Panc1 (cell line): ENCODE measurements around the gene TBRG1. TPM values are rescaled to one million over a fixed set of nuclear protein-coding genes. Genes with fewer than 3 reads are reported as not detected.

ENCODE experiments used
- ATAC-seq: fragments of 200-7000 bp; cut with Tn5 transposase; 2 replicates; pipeline ENCODE4 v1.9.1; 2020; ENCODE audit warnings: mild to moderate bottlenecking, moderate library complexity
- BruUV-seq: library from RNA; stranded (reverse); fragments of 400-500 nt; replicated peaks from 2 replicates; lab custom pipeline; 2021; lab: Mats Ljungman, UMichigan
- CTCF ChIA-PET: fragments of 300-600 bp; sonication (Branson Sonifier 250); formaldehyde crosslinking; loops from one replicate; lab custom pipeline; 2022; ENCODE audit warnings: antibody characterized with exemption; lab: Charles Lee
- POLR2A ChIA-PET: fragments of 300-600 bp; sonication (Branson Sonifier 250); formaldehyde crosslinking; loops from one replicate; lab custom pipeline; 2022; ENCODE audit warnings: antibody characterized with exemption; lab: Charles Lee
- DNase-seq: peaks from one replicate; pipeline ENCODE4 v3.0.0-alpha.2; 2010; ENCODE audit warnings: low read depth, low spot score
- H3K27ac ChIP-seq: 2 replicates; pipeline ENCODE4 v1.5.1; 2011; ENCODE audit warnings: mild to moderate bottlenecking, low read length, inconsistent platforms
- H3K27me3 ChIP-seq: fragments of 200-500 bp; sonication (Bioruptor generic); 2 replicates; pipeline ENCODE4 v1.6.0; 2014; ENCODE audit warnings: low read length, inconsistent platforms; ENCODE audit not compliant: control insufficient read depth, insufficient read depth
- H3K36me3 ChIP-seq: fragments of 200-500 bp; sonication (Bioruptor generic); 2 replicates; pipeline ENCODE4 v1.5.1; 2014; ENCODE audit warnings: inconsistent platforms, mild to moderate bottlenecking, low read length, moderate library complexity; ENCODE audit not compliant: control insufficient read depth, insufficient read depth
- H3K4me1 ChIP-seq: 2 replicates; pipeline ENCODE4 v1.5.1; 2011; ENCODE audit warnings: inconsistent platforms, mild to moderate bottlenecking, low read length, moderate library complexity; ENCODE audit not compliant: control insufficient read depth, insufficient read depth
- H3K4me3 ChIP-seq, 2 experiments: 2 replicates each; pipeline ENCODE4 v1.5.1; 2011 to 2012; ENCODE audit warnings: low read depth in 2 of 2, low read length in 2 of 2, mild to moderate bottlenecking in 2 of 2, inconsistent platforms in 1 of 2, moderate library complexity in 1 of 2
- H3K9me3 ChIP-seq: fragments of 200-500 bp; sonication (Bioruptor generic); 2 replicates; pipeline ENCODE4 v1.5.1; 2014; ENCODE audit warnings: low read depth, mild to moderate bottlenecking, inconsistent platforms, low read length, moderate library complexity; ENCODE audit not compliant: control insufficient read depth, insufficient read depth
- CTCF ChIP-seq: fragments of 450-650 bp; IDR thresholded peaks from 2 replicates; pipeline ENCODE4 v1.5.1; 2017; ENCODE audit warnings: mild to moderate bottlenecking
- POLR2AphosphoS5 ChIP-seq: IDR thresholded peaks from 2 replicates; pipeline ENCODE4 v1.6.1; 2012; ENCODE audit warnings: mild to moderate bottlenecking, low read depth, low read length, moderate library complexity
- REST ChIP-seq, 2 experiments: IDR thresholded peaks; 2 replicates each; pipeline ENCODE4 v1.6.1; 2011 to 2012; ENCODE audit warnings: low read depth in 2 of 2, control low read depth in 1 of 2, low read length in 1 of 2, mild to moderate bottlenecking in 1 of 2, moderate library complexity in 1 of 2; ENCODE audit not compliant: insufficient read depth in 1 of 2
- SIN3A ChIP-seq: IDR thresholded peaks from 2 replicates; pipeline ENCODE4 v1.6.1; 2012; ENCODE audit warnings: low read depth, mild to moderate bottlenecking, low read length, moderate library complexity, borderline replicate concordance; ENCODE audit not compliant: insufficient read depth
- TCF7L2 ChIP-seq: IDR thresholded peaks from 2 replicates; pipeline ENCODE4 v1.6.1; 2011; ENCODE audit warnings: mild to moderate bottlenecking, low read depth, low read length, inconsistent platforms
- in situ Hi-C: cut with HindIII; loops from 2 replicates; pipeline ENCODE4 v1.10.0; 2016; ENCODE audit warnings: low sequenced_read_pairs, low pct_unique_long_range_greater_than_20kb
- intact Hi-C: fragments of 100-400 bp; cut with micrococcal nuclease; formaldehyde crosslinking; loops from one replicate; pipeline ENCODE4 v1.10.0; 2022; ENCODE audit not compliant: unreplicated experiment
- total RNA-seq: library from RNA; stranded (reverse); gene quantifications from one replicate; pipeline ENCODE4 v1.2.1, GENCODE V29; 2021; ENCODE audit not compliant: unreplicated experiment

TBRG1 gene
- total RNA-seq, 1 experiment from 2014 or later: 35.0 TPM

GRCh38 chr11:124640666-124641065, 18.0 kb downstream of the TBRG1 start:
- ATAC-seq: no peak
- H3K9me3 ChIP-seq: no peaks in the 10 kb centered on the region
- intact Hi-C loops: no loop called here
- in situ Hi-C loops: no loop called here
- no peak for DNase-seq
- no TSS peak for BruUV-seq
- POLR2A ChIA-PET: no interaction called here
- no peaks in the 10 kb centered on the region for H3K27me3 ChIP-seq
- H3K27ac ChIP-seq: no peak overlapping the region
- 0 out of 2 replicates have a peak, but pooled peaks cover 4% of the 10 kb centered on the region for H3K36me3 ChIP-seq
- CTCF ChIA-PET: no interaction called here
- TF ChIP-seq POLR2AphosphoS5 (no peak), CTCF (no peak), REST (IDR thresholded peaks at IDR 0.05; ENCODE audit: insufficient read depth in 1 of 2, low read depth in 2 of 2, low read length in 1 of 2) (no peak), TCF7L2 (no peak), SIN3A (no peak)
- H3K4me3 ChIP-seq: no peak overlapping the region
- H3K4me1 ChIP-seq: no peaks in the 10 kb centered on the region

- no peak for DNase-seq
- TF ChIP-seq POLR2AphosphoS5 (no peak), TCF7L2 (no peak), SIN3A (no peak), CTCF (no peak), REST (IDR thresholded peaks at IDR 0.05; ENCODE audit: insufficient read depth in 1 of 2, low read depth in 2 of 2, low read length in 1 of 2) (no peak)
- BruUV-seq: no TSS peak
- ChIA-PET CTCF (no interaction called here), POLR2A (no interaction called here)
- in situ Hi-C loops (no loop called here), intact Hi-C loops (no loop called here)
- no peaks in the 10 kb centered on the region for H3K9me3 ChIP-seq
- 0 out of 2 replicates have a peak, but pooled peaks cover 2% of the 10 kb centered on the region for H3K36me3 ChIP-seq
- H3K27me3 ChIP-seq: no peaks in the 10 kb centered on the region
- H3K4me3 ChIP-seq: no peak overlapping the region
- H3K4me1 ChIP-seq: no peaks in the 10 kb centered on the region
- ATAC-seq: no peak
- no peak overlapping the region for H3K27ac ChIP-seq
Measured at GRCh38 chr11:124642628-124643027, 20.0 kb downstream of the TBRG1 start.
